GM12874 (cell line): Measurements from ENCODE around the gene GMDS.

Source experiments
- TF ChIP-seq, protein P1 (sequence below): IDR thresholded peaks from 2 replicates; pipeline ENCODE4 v1.5.1; 2011; ENCODE audit warnings: low read depth, mild to moderate bottlenecking, control low read depth, low read length, moderate library complexity; ENCODE audit not compliant: insufficient read depth

Gene GMDS

DNA sequence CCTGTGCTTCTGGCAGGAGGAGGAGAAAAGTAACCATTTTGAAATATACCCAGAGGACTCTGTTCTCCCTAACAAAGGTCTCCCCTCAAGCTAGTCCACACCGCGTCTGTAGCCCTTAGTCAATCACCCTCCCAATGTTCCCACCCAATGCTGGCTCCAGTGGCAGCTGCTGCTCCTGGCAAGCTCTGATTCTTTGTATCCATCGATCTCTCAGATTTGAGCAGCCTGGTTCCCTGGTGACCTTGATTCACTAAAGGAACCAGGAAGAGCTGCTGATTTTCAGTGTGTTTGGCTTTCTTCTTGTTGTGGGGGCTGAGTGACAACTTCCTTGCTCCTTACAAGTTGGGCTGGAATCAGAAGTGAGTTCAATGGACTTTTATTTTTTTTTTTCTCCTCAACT lies 567.2 kb downstream of the GMDS start:
- TF ChIP-seq, protein P1, sequence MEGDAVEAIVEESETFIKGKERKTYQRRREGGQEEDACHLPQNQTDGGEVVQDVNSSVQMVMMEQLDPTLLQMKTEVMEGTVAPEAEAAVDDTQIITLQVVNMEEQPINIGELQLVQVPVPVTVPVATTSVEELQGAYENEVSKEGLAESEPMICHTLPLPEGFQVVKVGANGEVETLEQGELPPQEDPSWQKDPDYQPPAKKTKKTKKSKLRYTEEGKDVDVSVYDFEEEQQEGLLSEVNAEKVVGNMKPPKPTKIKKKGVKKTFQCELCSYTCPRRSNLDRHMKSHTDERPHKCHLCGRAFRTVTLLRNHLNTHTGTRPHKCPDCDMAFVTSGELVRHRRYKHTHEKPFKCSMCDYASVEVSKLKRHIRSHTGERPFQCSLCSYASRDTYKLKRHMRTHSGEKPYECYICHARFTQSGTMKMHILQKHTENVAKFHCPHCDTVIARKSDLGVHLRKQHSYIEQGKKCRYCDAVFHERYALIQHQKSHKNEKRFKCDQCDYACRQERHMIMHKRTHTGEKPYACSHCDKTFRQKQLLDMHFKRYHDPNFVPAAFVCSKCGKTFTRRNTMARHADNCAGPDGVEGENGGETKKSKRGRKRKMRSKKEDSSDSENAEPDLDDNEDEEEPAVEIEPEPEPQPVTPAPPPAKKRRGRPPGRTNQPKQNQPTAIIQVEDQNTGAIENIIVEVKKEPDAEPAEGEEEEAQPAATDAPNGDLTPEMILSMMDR = no peak

DNA sequence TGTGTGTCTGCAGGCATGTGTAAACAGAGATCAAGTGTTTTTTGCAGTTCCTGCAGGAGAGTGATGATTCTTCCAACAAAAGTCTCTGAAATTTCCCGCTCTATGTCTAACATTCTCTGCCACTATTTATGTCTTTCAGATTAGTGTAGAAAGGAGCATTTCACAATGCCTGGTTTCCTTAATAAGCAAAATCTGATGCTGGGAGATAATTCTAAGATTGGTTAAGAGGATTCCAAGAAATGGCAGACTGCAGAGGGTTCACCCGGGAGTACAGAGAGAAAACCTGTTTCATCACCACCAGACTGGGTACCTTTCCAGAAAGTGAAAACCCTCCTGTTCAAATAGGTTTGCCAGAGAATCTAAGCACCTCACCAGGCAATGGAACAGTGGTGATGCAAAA lies 573.0 kb downstream of the GMDS start:
- TF ChIP-seq, protein P1 = no peak

DNA sequence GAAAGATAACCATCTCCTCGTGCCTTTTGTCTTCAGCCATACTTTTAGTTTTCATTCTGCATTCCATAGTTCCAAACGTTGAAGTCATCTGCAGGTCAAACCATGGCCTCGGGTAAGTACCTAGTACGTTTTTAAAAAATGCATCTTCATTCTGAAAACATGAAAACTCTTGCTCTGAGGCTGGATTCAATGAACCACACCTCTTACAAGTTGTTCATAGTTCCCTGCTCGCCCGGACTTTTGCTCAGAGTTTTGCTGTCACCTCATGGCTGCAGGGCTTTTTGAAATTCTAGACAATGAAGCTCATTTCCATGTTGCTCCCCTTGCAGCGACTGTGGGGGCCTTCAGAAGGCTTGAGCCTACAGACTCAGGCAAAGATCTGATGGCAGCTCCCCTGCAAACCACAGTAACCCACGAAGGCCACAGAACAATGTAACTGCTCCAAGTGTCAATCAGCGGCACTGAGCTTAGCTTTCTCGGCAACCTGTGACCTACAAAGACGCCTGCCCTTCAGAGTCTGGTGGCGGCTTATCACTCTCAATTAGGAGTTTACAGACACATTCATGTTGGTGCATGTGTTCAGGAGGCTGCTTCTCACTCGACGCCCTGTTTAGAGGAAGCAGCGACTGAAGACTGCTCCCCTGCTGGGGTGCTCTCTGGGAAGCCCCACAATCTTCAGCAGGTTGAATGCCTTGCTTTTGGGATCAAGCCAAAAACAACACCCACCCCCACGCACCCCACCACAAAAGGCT lies 574.5 kb downstream of the GMDS start:
- TF ChIP-seq, protein P1 = no peak

DNA sequence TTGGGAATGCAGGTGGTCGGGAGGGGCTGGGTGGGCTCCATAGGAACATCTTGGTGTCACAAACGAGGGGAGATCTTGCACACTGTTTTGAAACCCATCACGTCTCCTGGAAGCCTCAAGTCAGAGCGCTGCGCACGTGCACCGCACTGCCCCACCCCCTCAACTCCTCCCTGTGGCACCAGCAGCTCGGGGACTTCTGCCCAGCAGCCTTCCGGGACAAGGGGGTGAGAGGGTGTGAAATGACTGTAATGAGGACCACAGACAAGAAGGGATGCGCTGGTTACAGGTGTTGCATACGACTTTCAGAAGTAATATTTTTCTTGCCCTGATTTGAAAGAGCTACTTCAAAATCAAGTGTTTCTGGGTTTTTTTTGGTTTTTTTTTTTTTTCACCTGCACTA lies 575.4 kb downstream of the GMDS start:
- TF ChIP-seq, protein P1 = no peak

DNA sequence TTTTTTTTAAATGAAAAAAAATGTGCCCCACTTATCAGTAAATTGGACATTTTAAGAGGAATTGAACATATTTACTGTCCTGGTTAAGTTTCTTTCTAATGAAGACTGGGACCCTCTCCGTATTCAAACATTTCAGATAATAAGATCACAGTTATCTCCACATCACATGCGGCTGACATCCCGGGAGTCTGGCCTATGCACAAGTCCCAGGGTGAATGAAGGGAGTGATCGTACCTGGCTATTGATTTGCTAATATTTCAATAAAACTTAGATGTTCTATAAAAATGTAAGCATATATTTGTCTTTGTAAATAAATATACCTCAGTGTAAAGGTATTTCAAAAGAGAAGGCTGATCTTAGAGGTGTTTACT lies 577.6 kb downstream of the GMDS start:
- TF ChIP-seq, protein P1 = no peak

DNA sequence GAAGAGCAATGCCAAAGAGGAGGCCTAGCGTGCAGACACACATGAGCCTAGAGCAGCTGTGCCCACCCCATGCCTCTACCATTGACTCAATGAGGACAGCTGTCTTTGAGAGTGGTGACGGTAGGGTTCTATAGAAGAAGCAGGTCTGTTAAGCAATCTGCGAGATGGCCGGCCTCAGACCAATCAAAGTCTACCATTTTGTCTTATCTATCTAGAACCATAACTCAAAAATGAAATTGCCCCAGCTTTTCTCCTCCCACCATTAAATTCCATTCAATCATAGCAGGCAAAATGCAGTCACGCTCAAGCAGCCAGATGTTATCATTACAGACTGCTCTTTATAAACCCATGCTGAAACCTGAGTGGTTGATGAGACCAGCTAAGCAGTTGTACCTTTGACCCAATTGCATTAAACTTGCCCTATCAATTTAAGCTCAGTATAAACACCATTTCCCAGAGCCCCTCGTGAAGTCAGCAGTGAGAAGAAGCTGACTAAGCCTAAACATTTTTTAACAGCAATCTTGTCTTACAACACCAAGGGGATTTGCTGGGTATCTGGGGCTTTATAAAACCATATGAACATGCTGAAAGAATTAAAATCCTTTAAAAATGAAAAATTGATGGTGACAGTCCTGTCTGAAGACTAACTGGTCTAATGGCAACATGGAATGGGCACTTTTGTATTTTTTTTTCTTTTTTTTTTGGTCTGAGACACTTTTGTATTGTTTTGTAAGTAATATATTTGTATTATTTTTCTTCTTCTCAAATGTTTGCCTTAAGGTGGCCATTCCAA lies 578.2 kb downstream of the GMDS start:
- TF ChIP-seq, protein P1 = no peak

DNA sequence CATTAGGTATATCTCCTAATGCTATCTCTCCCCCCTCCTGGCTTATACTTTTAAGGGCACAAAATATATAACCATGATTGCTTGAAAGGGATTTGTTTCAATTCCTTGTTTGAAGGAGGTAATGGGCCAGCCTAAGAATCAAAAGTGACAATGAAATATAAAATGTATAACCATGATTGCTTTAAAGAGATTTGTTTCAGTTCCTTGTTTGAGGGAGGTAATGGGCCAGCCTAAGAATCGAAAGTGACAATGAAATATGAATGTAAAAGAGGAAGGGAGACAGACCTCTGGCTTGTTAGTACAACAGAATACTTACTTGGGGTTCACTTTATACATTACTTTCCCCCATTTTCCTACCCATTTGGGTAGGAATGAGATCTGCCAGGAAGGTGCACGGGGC lies 580.2 kb downstream of the GMDS start:
- TF ChIP-seq, protein P1 = no peak
